NCI-H748 treated with DMSO at 0.1 percent for 48 hours (cell line): ENCODE data around the gene NGEF.

Experiments
- DNase-seq: peaks from one replicate; lab custom pipeline; 2025; lab: John Stamatoyannopoulos, UW

Gene NGEF

GRCh38 chr2:232884001-232884421, 129.0 kb downstream of the NGEF start:
- no peak for DNase-seq

GRCh38 chr2:232883116-232883721, 129.8 kb downstream of the NGEF start:
- DNase-seq, result no peak

GRCh38 chr2:232882505-232883115, 130.4 kb downstream of the NGEF start:
- DNase-seq, result no peak

- no peak for DNase-seq
Observed at GRCh38 chr2:232882085-232882484, 131.0 kb downstream of the NGEF start.

- DNase-seq, result no peak
Observed at GRCh38 chr2:232880764-232881351, 132.2 kb downstream of the NGEF start.

GRCh38 chr2:232879618-232880494, 133.2 kb downstream of the NGEF start:
- no peak for DNase-seq

- no peak for DNase-seq
Observed at GRCh38 chr2:232878855-232879617, 134.0 kb downstream of the NGEF start.

- no peak for DNase-seq
Observed at GRCh38 chr2:232877940-232878511, 135.0 kb downstream of the NGEF start.

GRCh38 chr2:232876978-232877441, 136.0 kb downstream of the NGEF start:
- DNase-seq, result no peak

GRCh38 chr2:232876161-232876977, 136.7 kb downstream of the NGEF start:
- no peak for DNase-seq

- DNase-seq, result no peak
Observed at GRCh38 chr2:232875256-232876121, 137.6 kb downstream of the NGEF start.

- no peak for DNase-seq
Observed at GRCh38 chr2:232874677-232875223, 138.3 kb downstream of the NGEF start.

GRCh38 chr2:232873909-232874641, 139.0 kb downstream of the NGEF start:
- no peak for DNase-seq

GRCh38 chr2:232873292-232873908, 139.7 kb downstream of the NGEF start:
- no peak for DNase-seq

- DNase-seq, result no peak
Observed at GRCh38 chr2:232872826-232873225, 140.2 kb downstream of the NGEF start.

GRCh38 chr2:232871835-232872736, 141.0 kb downstream of the NGEF start:
- no peak for DNase-seq

- DNase-seq, result no peak
Observed at GRCh38 chr2:232871418-232871834, 141.6 kb downstream of the NGEF start.
